ENCODE results near the gene HOGA1. TPM values are rescaled to one million over a fixed set of nuclear protein-coding genes. Genes with fewer than 3 reads are reported as not detected.

HOGA1 gene
- total and polyA plus RNA-seq, 2 experiments from 2014 or later: 2.1 to 5.3 TPM

- TF ChIP-seq CTCF (IDR thresholded peaks at IDR 0.05; ENCODE audit: low read depth, low read length): no peak
- no peak for DNase-seq (ENCODE audit: low read depth in 1 of 2, low spot score in 1 of 2)
- H3K27me3 ChIP-seq: no peaks in the 10 kb centered on the region
- no peaks in the 10 kb centered on the region for H3K4me1 ChIP-seq (ENCODE audit: low read depth)
- H3K36me3 ChIP-seq: no peaks in the 10 kb centered on the region
- H3K9me3 ChIP-seq (ENCODE audit: low read depth): no peaks in the 10 kb centered on the region
- H3K4me3 ChIP-seq: no peak overlapping the region
- H3K27ac ChIP-seq: no peak overlapping the region
Measured at GRCh38 chr10:97563337-97563736, 20.9 kb upstream of the HOGA1 start.

- no peaks in the 10 kb centered on the region for H3K9me3 ChIP-seq (ENCODE audit: low read depth)
- H3K36me3 ChIP-seq: no peaks in the 10 kb centered on the region
- H3K27me3 ChIP-seq: no peaks in the 10 kb centered on the region
- no peak overlapping the region for H3K27ac ChIP-seq
- TF ChIP-seq CTCF (IDR thresholded peaks at IDR 0.05; ENCODE audit: low read depth, low read length): no peak
- no peaks in the 10 kb centered on the region for H3K4me1 ChIP-seq (ENCODE audit: low read depth)
- H3K4me3 ChIP-seq: no peak overlapping the region
- no peak for DNase-seq (ENCODE audit: low read depth in 1 of 2, low spot score in 1 of 2)
Measured at GRCh38 chr10:97564776-97565175, 19.4 kb upstream of the HOGA1 start.

DNA sequence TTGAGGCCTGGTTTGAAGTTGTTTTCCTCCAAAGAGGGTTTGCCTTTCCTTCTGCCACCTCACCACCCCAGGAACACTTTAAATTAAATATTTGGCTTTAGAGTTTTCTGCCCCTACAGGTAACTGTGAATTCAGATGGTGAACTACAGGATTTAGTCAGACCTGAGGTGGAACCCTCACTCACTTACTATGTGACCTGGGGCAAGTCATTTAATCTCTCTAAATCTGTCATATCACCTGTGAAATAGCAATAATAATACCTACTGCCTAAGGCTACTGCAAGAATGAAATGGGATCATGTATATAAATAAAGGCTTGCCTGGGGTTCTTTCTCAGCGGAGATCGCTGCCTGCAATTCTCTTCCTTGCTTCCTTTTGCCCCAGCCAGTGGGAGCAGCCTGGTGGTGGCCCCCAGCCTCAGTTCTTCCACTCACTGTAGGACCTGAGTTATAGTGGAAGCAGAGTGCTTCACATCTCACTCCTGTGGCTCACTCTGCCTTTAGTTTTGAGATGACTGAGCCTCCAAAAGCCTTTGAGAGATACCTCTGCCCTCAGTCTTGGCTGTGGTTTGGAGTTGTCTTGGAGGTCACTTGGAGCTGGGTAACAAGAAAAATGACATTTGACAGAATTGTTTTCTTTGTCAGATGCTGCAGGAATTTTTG is 17.7 kb upstream of the HOGA1 start:
- Histone ChIP-seq H3K36me3 (no peaks in the 10 kb centered on the region), H3K4me3 (no peak overlapping the region), H3K4me1 (ENCODE audit: low read depth) (no peaks in the 10 kb centered on the region), H3K27ac (no peak overlapping the region), H3K9me3 (ENCODE audit: low read depth) (no peaks in the 10 kb centered on the region), H3K27me3 (no peaks in the 10 kb centered on the region)
- TF ChIP-seq CTCF (IDR thresholded peaks at IDR 0.05; ENCODE audit: low read depth, low read length): no peak
- DNase-seq (ENCODE audit: low read depth in 1 of 2, low spot score in 1 of 2): no peak

- Histone ChIP-seq H3K27ac (no peak overlapping the region), H3K4me3 (no peak overlapping the region), H3K4me1 (ENCODE audit: low read depth) (no peaks in the 10 kb centered on the region), H3K27me3 (no peaks in the 10 kb centered on the region), H3K36me3 (no peaks in the 10 kb centered on the region), H3K9me3 (ENCODE audit: low read depth) (no peaks in the 10 kb centered on the region)
- no peak for DNase-seq (ENCODE audit: low read depth in 1 of 2, low spot score in 1 of 2)
- no peak for TF ChIP-seq CTCF (IDR thresholded peaks at IDR 0.05; ENCODE audit: low read depth, low read length)
Measured at GRCh38 chr10:97567891-97568290, 16.3 kb upstream of the HOGA1 start.

DNA sequence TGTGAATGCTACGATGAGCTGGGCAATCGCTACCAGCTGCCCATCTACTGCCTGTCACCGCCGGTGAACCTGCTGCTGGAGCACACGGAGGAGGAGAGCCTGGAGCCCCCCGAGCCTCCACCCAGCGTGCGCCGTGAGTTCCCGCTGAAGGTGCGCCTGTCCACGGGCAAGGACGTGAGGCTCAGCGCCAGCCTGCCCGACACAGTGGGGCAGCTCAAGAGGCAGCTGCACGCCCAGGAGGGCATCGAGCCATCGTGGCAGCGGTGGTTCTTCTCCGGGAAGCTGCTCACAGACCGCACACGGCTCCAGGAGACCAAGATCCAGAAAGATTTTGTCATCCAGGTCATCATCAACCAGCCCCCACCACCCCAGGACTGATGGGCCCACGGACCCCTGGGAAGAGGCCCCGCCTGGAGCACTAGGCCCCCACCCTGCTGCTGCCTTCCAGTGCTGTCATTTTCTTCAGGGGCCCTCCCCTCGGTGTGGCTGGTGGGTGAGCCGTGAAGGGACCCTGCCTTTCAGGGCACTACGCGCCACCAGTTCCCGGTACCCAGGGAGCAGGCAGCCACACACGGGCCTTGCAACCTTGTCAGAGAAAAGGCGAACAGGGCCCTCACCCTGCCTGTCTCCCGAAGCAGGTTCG is 13.9 kb upstream of the HOGA1 start:
- Histone ChIP-seq H3K4me1 (ENCODE audit: low read depth) (peaks cover 6% of the 10 kb centered on the region), H3K27ac (no peak overlapping the region), H3K36me3 (no peaks in the 10 kb centered on the region), H3K27me3 (no peaks in the 10 kb centered on the region), H3K9me3 (ENCODE audit: low read depth) (no peaks in the 10 kb centered on the region), H3K4me3 (no peak overlapping the region)
- no peak for TF ChIP-seq CTCF (IDR thresholded peaks at IDR 0.05; ENCODE audit: low read depth, low read length)
- DNase-seq (ENCODE audit: low read depth in 1 of 2, low spot score in 1 of 2): no peak
